Iris pigment epithelial cell (primary cell): ENCODE results near the gene CCT3.

ENCODE experiments used
- DNase-seq: peaks from one replicate; pipeline ENCODE4 v3.0.0-alpha.2; 2011; ENCODE audit warnings: low read depth

CCT3 gene

GRCh38 chr1:156320560-156320959, 17.5 kb downstream of the CCT3 start:
- DNase-seq = peak; percentile 38

GRCh38 chr1:156319664-156320063, 18.4 kb downstream of the CCT3 start:
- DNase-seq = peak; percentile 27

- no peak for DNase-seq
Observed at GRCh38 chr1:156316909-156317308, 21.2 kb downstream of the CCT3 start.

GRCh38 chr1:156310962-156311361, 27.1 kb downstream of the CCT3 start:
- peak; percentile 58 for DNase-seq

GRCh38 chr1:156308078-156308477, 30.0 kb downstream of the CCT3 start:
- DNase-seq = peak; percentile 81

GRCh38 chr1:156305215-156305614, 32.9 kb downstream of the CCT3 start:
- no peak for DNase-seq

- no peak for DNase-seq
Observed at GRCh38 chr1:156303241-156303640, 34.9 kb downstream of the CCT3 start.

GRCh38 chr1:156298852-156299357, 39.2 kb downstream of the CCT3 start, which contains the start of gene VHLL:
TSS of gene VHLL (minus strand) at chr1:156299307. CDS start at chr1:156299189, 118 bp downstream.
- DNase-seq = no peak

- peak; percentile 70 for DNase-seq
Observed at GRCh38 chr1:156295391-156295947, 42.6 kb downstream of the CCT3 start, which contains the start of gene GLMP. TSS of gene GLMP (minus strand) at chr1:156295679. CDS start at chr1:156295645, 34 bp downstream.

- DNase-seq = no peak
Observed at GRCh38 chr1:156293895-156294294, 44.2 kb downstream of the CCT3 start.

GRCh38 chr1:156293098-156293434, 45.0 kb downstream of the CCT3 start:
- DNase-seq = no peak

- DNase-seq = peak; percentile 87
Observed at GRCh38 chr1:156291226-156292061, 46.6 kb downstream of the CCT3 start.

- DNase-seq = no peak
Observed at GRCh38 chr1:156289857-156290256, 48.2 kb downstream of the CCT3 start.

- DNase-seq = no peak
Observed at GRCh38 chr1:156286061-156286460, 52.0 kb downstream of the CCT3 start.

- no peak for DNase-seq
Observed at GRCh38 chr1:156285437-156285836, 52.7 kb downstream of the CCT3 start.

GRCh38 chr1:156284757-156285156, 53.3 kb downstream of the CCT3 start:
- no peak for DNase-seq

GRCh38 chr1:156284112-156284511, 54.0 kb downstream of the CCT3 start, which contains the start of gene TMEM79:
TSS of gene TMEM79 (plus strand) at chr1:156284325. CDS start at chr1:156285227, 902 bp downstream.
- DNase-seq = no peak

GRCh38 chr1:156283521-156283920, 54.6 kb downstream of the CCT3 start:
- DNase-seq = no peak

- peak; percentile 99 for DNase-seq
Observed at GRCh38 chr1:156282479-156283222, 55.4 kb downstream of the CCT3 start, which contains the start of gene SMG5. TSS of gene SMG5 (minus strand) at chr1:156282825. CDS start at chr1:156282680, 145 bp downstream.

- peak; percentile 35 for DNase-seq
Observed at GRCh38 chr1:156281693-156282478, 56.2 kb downstream of the CCT3 start.

- DNase-seq = peak; percentile 33
Observed at GRCh38 chr1:156281281-156281680, 56.8 kb downstream of the CCT3 start.
